Neuron (in vitro differentiated cells): Measurements from ENCODE around the gene PKNOX1.
"Not testable (repeated sequence)": the region's sequence is repeated elsewhere in the genome, so short reads cannot be mapped to it uniquely, and the experiment has no call there.

Source experiments
- H2AFZ ChIP-seq: one replicate; pipeline ENCODE4 v1.6.1; 2013; ENCODE audit warnings: low read depth, mild to moderate bottlenecking, inconsistent platforms, low read length, moderate library complexity
- H3K27me3 ChIP-seq: one replicate; pipeline ENCODE4 v1.6.1; 2013; ENCODE audit warnings: low read length; ENCODE audit not compliant: insufficient read depth
- H3K36me3 ChIP-seq: one replicate; pipeline ENCODE4 v1.6.1; 2013; ENCODE audit warnings: low read length; ENCODE audit not compliant: insufficient read depth
- H3K4me1 ChIP-seq: one replicate; pipeline ENCODE4 v1.6.1; 2013; ENCODE audit warnings: low read length; ENCODE audit not compliant: insufficient read depth
- H3K4me3 ChIP-seq: 2 replicates; pipeline ENCODE4 v1.5.1; 2013; ENCODE audit warnings: mild to moderate bottlenecking, low read length, moderate library complexity
- H3K9me3 ChIP-seq: one replicate; pipeline ENCODE4 v1.6.1; 2013; ENCODE audit warnings: low read length

Gene PKNOX1

DNA sequence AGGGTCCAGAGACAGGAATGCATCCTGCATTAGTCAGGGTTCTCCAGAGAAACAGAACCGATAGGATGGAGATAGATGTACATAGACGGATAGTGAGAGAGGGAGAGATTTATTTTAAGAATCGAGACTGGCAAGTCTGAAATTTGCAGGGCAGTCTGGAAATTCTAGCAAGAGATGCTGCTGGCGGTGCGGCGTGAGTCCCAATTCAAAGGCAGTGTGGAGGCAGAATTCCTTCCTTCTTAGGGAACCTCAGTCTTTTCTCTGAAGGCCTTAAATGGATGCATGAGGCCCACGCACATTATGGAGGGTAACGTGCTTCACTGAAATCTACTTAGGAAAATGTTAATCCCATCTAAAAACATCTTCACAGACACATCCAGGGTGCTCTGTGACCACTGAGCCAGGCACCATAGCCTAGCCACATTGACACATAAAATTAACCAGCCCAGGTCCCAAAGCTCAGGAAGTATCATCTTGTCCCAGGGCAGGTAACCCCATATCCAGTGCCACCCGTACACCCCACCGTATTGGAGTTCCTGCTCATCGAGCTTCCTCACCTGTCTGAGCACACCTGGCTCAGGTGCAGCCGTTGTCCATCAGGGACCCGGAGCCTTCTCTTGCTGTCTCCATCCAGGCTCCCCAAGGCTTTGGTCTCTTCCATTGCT is 9.7 kb upstream of the PKNOX1 start:
- H2AFZ ChIP-seq = no peak overlapping the region
- no peaks in the 10 kb centered on the region for H3K36me3 ChIP-seq
- H3K27me3 ChIP-seq = no peaks in the 10 kb centered on the region
- H3K4me1 ChIP-seq = no peaks in the 10 kb centered on the region
- H3K4me3 ChIP-seq = no peak overlapping the region
- no peaks in the 10 kb centered on the region for H3K9me3 ChIP-seq

DNA sequence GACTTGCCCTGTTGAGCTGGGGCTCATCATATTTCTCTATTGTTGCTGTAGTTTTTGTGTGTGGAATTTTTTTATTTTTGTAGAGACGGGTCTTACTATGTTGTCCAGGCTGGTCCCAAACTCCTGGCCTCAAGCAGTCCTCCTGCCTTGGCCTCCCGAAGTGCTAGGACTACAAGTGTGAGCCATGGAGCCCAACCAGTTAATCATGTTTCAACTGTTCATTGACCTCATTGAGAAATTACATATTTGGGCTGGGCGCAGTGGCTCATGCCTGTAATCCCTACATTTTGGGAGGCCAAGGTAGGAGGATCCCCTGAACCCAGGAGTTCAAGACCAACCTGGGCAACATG is 9.2 kb upstream of the PKNOX1 start:
- no peak overlapping the region for H3K4me3 ChIP-seq
- no peaks in the 10 kb centered on the region for H3K27me3 ChIP-seq
- no peaks in the 10 kb centered on the region for H3K9me3 ChIP-seq
- H3K36me3 ChIP-seq = no peaks in the 10 kb centered on the region
- H3K4me1 ChIP-seq = no peaks in the 10 kb centered on the region
- no peak overlapping the region for H2AFZ ChIP-seq

DNA sequence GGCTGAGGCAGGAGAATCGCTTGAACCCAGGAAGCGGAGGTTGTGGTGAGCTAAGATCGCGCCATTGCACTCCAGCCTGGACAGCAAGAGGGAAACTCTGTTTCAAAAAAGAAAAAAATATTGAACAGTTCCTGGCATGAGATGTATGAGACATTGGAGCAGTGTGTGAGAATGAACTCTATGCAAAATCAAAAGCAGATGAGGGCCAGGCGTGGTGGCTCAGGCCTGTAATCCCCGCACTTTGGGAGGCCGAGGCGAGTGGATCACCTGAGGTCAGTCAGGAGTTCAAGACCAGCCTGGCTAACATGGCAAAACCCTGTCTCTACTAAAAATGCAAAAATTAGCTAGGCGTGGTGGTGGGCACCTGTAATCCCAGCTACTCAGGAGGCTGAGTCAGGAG is 6.7 kb upstream of the PKNOX1 start:
- not testable (repeated sequence) for H3K27me3 ChIP-seq, H3K4me1 ChIP-seq, H2AFZ ChIP-seq, H3K4me3 ChIP-seq, H3K36me3 ChIP-seq, H3K9me3 ChIP-seq

DNA sequence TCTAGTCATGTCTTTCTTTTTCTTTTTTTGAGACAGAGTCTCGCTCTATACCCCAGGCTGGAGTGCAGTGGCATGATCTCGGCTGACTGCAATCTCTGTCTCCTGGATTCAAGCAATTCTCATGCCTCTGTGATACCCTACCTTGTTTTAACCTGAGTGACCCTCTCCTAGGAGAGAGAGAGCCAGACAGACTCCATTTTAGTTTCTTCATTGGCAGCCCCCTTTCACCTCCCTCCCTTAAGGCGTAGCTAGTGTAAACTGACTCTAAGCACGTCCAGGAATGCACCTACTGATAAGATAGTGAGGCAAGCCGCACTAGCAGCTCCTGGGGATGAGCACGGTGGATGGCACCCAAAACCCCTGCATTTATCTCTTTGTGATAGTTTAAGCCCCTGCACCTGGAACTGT is 5.2 kb upstream of the PKNOX1 start:
- no peaks in the 10 kb centered on the region for H3K27me3 ChIP-seq
- no peak overlapping the region for H2AFZ ChIP-seq
- no peak overlapping the region for H3K4me3 ChIP-seq
- H3K9me3 ChIP-seq = no peaks in the 10 kb centered on the region
- peaks cover 10% of the 10 kb centered on the region for H3K4me1 ChIP-seq
- no peaks in the 10 kb centered on the region for H3K36me3 ChIP-seq

DNA sequence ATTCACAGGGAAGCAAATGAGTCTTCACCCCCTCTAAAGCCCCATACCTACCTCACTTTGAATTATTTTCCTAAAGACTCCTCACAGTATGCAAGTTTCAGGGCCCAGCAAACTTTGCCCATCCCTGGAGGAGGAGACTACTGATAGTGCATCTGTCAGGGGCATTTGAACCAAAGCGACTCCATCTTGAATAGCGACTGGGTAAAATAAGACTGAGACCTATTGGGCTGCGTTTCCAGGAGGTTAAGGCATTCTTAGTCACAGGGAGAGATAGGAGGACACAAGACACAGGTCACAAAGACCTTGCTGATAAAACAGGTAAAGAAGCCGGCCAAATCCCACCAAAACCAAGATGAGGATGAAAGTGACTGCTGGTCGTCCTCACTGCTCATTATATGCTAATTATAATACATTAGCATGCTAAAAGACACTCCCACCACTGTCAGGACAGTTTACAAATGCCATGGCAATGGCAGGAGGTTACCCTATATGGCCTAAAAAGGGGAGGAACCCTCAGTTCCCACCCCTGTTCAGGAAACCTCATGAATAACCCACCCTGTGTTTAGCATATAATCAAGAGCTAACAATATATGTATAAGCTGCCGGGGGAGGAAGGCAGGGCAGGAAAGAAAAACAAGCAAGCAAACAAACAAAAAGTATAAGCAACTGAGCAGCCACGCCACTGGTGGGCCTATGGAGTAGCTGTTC is 3.3 kb upstream of the PKNOX1 start:
- peaks cover 13% of the 10 kb centered on the region for H3K4me1 ChIP-seq
- no peaks in the 10 kb centered on the region for H3K27me3 ChIP-seq
- no peaks in the 10 kb centered on the region for H3K9me3 ChIP-seq
- H3K36me3 ChIP-seq = no peaks in the 10 kb centered on the region
- no peak overlapping the region for H3K4me3 ChIP-seq
- peak overlapping the region; percentile 33 for H2AFZ ChIP-seq

DNA sequence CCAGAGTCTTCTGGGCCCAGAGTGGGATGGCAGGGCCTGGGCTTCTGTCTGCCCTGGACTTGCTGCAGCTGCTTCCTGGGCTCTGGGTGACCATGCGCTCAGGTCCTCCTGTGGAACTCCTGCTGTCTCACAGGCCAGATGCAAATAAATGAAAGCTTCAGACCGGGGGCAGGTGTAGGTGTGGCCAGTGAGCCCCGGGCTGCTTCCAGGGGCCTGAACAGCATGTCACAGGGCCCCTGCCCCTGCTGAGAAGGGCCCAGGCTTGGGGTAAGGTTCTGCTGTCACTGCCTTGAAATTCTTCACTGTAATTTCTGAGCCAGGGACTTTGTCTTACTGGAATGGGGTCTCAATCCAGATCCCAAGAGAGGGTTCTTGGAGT is 2.5 kb upstream of the PKNOX1 start:
- Histone ChIP-seq H3K9me3 (peaks cover 2% of the 10 kb centered on the region), H3K4me3 (no peak overlapping the region), H2AFZ (peak overlapping the region; percentile 33), H3K36me3 (peaks cover 4% of the 10 kb centered on the region), H3K4me1 (peaks cover 16% of the 10 kb centered on the region), H3K27me3 (no peaks in the 10 kb centered on the region)

DNA sequence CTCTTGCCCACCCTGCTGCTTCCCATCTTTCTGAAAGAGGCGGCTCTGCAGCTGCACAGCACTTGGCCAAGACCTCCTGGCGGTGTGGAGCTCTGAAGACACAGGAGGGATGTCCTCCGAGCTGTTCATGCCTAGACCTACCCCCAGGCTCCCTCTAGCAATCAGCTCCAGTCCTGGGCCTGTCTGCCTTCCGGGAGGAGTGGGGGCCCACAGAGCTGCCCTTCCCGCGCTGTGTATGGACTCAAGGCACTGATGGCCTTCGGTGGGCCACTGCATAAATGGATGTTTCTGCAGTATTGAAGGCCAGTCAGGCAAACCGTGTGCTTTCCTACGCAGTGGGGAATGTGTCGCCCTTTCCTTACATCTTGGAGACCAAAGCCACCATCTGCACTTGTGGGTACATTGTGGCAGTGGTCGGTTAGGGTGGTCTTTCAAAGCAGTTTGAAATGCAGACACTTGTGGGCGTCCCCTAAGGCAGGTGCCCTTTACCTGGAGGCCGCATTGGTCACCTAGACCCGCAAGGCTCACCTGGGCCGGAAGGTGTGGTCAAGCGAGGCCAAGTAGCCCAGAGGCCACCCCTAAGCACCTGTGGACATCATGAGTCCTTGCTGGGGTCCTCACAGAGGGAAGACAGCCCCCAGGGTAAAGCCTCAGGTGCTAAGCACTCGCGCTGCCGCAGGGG is 912 bp upstream of the PKNOX1 start:
- Histone ChIP-seq H3K27me3 (no peaks in the 10 kb centered on the region), H2AFZ (peak overlapping the region; percentile 77), H3K36me3 (peaks cover 5% of the 10 kb centered on the region), H3K4me3 (peak overlapping the region; percentile 49), H3K4me1 (peaks cover 16% of the 10 kb centered on the region), H3K9me3 (peaks cover 5% of the 10 kb centered on the region)

DNA sequence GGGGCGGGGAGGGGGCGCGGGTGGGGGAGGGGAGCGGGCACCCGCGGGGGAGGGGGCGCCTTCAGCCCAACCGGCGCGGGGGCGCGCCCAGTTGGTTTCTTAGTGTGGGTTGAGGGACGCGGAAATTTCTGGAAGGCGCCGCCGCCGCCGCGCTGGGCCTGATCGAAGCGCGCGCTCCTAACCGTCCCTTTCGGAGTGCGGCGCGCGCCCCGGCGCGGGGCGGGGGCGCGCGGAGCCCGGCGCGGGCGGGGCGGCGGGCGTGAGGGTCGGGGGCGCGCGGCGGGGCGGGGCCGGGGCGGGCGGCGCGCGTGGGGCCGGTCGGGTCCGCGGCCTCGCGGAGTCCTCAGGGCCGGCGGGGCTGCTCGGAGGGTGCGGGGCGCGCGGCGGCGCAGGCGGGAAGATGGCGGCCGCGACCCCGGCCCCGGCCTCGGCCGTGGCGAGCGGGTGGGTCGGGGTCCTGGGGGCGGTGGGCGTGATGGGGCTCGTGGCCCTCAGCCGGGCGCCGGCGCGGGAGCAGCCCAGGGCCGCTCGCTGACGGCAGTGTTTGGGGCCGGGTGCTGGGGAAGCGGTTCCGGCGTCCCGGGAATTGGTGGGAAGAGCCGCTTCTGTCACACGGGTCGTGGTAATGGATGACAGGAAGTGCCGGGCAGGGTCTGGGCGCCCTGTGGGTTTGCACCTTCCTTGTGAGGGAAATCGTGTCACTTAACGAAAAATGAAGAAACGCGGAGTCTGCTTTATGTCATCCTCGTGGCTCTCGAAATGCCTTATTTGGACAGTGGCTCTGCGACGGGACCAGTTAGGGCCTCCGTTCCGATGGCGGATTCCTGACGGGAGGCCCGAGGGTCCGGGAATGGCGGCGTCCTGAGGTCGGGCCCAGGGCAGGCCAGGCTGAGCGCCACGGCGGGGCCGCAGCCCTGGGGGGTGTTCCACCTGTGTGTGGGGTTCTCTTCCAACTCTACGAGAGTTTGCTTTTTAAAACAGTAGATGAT is 764 bp downstream of the PKNOX1 start:
- peaks cover 8% of the 10 kb centered on the region for H3K36me3 ChIP-seq
- no peak overlapping the region for H2AFZ ChIP-seq
- H3K9me3 ChIP-seq = peaks cover 5% of the 10 kb centered on the region
- H3K4me1 ChIP-seq = peaks cover 16% of the 10 kb centered on the region
- no peaks in the 10 kb centered on the region for H3K27me3 ChIP-seq
- H3K4me3 ChIP-seq = peak overlapping the region; percentile 96

DNA sequence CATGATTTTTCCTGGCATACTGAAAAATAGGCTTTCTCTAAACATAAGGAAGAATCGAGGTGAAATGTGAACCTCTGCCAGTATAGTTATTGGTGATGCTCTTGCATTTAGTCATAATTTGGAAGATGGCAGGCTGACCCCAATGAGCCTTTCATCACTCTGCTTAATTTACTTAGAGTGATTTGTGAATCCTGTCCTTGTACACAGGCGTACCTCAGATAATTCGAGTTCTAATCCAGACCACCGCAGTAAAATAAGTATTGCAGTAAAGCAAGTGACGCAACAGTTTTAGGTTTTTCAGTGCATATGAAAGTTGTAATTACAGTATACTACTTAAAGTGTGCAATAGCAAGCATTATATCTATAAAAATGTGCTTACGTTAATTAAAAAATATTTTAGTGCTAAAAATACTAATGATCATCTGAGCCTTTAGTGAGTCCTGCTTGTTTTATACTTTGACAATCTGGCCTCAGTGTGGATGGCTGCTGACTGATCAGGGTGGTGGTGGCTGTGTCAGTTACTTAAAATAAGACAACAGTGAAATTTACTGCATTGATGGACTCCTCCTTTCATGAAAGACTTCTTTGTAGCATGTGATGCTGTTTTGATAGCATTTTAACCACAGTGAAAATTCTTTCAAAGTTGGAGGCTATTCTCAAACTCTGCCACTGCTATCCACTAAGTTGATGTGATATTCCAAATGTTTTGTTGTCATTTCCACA is 1.7 kb downstream of the PKNOX1 start:
- Histone ChIP-seq H3K4me1 (peaks cover 16% of the 10 kb centered on the region), H3K9me3 (peaks cover 5% of the 10 kb centered on the region), H3K36me3 (peaks cover 8% of the 10 kb centered on the region), H2AFZ (no peak overlapping the region), H3K4me3 (peak overlapping the region; percentile 96), H3K27me3 (no peaks in the 10 kb centered on the region)

DNA sequence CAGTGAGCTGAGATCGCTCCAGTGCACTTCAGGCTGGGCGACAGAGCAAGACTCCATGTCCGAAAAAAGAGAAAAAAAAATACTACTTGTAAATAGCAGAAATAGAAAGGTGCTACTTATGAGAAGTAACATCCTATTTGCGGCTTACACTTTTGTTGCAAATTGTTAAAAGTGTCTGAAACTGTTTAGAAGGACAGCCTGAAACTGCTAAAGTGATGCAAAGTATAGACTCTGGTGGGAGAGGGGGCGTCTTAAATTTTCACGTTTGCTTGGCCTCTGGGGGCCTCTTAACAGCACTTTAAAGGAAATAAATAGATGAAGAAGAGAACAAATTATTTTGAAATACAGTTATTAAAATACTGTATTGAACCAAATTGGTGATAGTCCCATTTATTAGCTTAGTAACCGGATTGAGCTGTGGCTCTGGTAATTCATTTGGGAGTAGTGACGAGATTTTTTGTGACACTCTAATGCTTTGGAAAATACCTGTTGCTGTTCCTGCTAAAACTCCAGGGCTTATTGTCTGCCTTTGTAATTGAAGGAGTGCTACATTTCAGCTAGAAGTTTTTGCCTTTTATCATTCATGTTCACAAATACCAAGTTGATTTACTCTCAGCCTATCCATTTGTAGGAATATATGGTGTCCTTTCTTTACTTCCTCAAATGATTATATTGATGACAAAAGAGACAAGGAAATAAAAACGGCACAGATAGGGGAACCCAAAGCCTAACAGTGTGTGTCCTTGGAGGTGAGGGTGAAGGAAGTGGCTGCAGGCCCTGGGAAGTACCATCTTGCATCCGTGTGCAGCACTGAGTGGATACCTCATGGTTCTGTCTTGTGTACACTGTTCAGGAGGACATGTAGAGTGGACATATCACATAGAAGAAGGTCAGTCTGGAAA is 6.2 kb downstream of the PKNOX1 start:
- Histone ChIP-seq H3K4me1 (peaks cover 6% of the 10 kb centered on the region), H3K27me3 (no peaks in the 10 kb centered on the region), H2AFZ (no peak overlapping the region), H3K36me3 (peaks cover 8% of the 10 kb centered on the region), H3K9me3 (peaks cover 11% of the 10 kb centered on the region), H3K4me3 (no peak overlapping the region)

DNA sequence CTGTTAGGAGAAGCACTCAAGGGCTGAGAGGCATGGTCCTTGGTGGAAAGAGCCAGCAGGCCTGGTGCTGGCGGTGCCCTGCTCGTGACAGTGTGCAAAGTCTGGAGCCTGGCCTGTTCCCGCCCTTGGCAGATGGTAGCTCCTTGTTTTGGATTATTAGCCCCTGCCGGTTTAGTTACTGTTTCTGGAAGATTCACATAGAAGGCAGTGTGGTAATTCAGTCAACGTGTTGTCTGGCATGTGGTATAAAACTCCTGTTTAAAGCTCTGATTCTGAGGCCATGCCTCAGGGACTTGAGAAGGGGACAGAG is 6.8 kb downstream of the PKNOX1 start:
- Histone ChIP-seq H3K36me3 (peaks cover 8% of the 10 kb centered on the region), H3K9me3 (peaks cover 11% of the 10 kb centered on the region), H3K4me1 (peaks cover 2% of the 10 kb centered on the region), H3K4me3 (no peak overlapping the region), H3K27me3 (no peaks in the 10 kb centered on the region), H2AFZ (no peak overlapping the region)

DNA sequence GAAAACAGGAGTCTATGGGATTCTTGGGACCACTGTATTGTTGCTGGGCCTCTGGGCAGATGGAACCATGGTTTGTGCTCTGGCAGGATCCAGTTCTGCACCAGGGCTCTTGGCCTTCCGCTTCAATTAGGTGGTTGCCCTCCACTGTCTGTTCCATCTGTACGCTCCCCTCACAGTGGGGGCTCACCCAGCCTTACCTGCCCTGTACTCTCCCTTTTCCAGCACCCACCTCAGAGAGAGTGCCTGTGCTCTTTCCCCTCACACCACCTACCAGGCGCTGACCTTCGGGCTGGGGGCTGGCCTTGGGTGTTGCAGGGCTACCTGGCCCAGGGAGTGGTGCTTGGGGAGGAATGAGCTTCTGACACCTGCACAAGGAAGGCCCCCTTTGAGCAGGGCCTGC is 7.5 kb downstream of the PKNOX1 start:
- H3K9me3 ChIP-seq = peaks cover 9% of the 10 kb centered on the region
- no peak overlapping the region for H3K4me3 ChIP-seq
- H3K36me3 ChIP-seq = peaks cover 4% of the 10 kb centered on the region
- H3K4me1 ChIP-seq = no peaks in the 10 kb centered on the region
- H3K27me3 ChIP-seq = no peaks in the 10 kb centered on the region
- no peak overlapping the region for H2AFZ ChIP-seq
